CD4-positive, alpha-beta T cell (primary cell): ENCODE measurements around the gene ITGA5. TPM values are rescaled to one million over a fixed set of nuclear protein-coding genes. Genes with fewer than 3 reads are reported as not detected.
A peak's percentile ranks its signal among the peaks of the same experiment; 100 is the strongest.

ENCODE experiments used
- ATAC-seq: fragments of 200-7000 bp; cut with Tn5 transposase; one replicate; pipeline ENCODE4 v1.10.0; 2022; ENCODE audit warnings: mild to moderate bottlenecking; ENCODE audit not compliant: poor library complexity
- CTCF ChIA-PET: fragments of 350-600 bp; sonication (Branson Sonifier 250); formaldehyde crosslinking; loops from one replicate; lab custom pipeline; 2021; ENCODE audit warnings: antibody characterized with exemption, inconsistent platforms; lab: Charles Lee
- POLR2A ChIA-PET: fragments of 350-600 bp; sonication (Branson Sonifier 250); formaldehyde crosslinking; loops from one replicate; lab custom pipeline; 2021; ENCODE audit warnings: antibody characterized with exemption, inconsistent platforms; lab: Charles Lee
- DNase-seq, 14 experiments: peaks; one replicate each; pipeline ENCODE4 v3.0.0-alpha.2; 2013 to 2020; ENCODE audit warnings: mixed read lengths in 2 of 14
- H3K27ac ChIP-seq, 2 donors: one replicate each; pipeline versions ENCODE4 v1.5.1 to v1.7.0; 2013; ENCODE audit warnings: low read length in 2 of 2, low read depth in 1 of 2, mild to moderate bottlenecking in 1 of 2
- H3K27me3 ChIP-seq, 2 experiments: 1 replicate in 1 of 2; 2 replicates in 1 of 2; pipeline versions ENCODE4 v1.6.1 to v1.7.0; 2013; ENCODE audit warnings: low read length in 2 of 2, control low read depth in 1 of 2, mild to moderate bottlenecking in 1 of 2, moderate library complexity in 1 of 2; ENCODE audit not compliant: insufficient read depth in 2 of 2, control insufficient read depth in 1 of 2
- H3K36me3 ChIP-seq: one replicate; pipeline ENCODE4 v1.6.1; 2013; ENCODE audit warnings: low read length, control low read depth; ENCODE audit not compliant: insufficient read depth
- H3K4me1 ChIP-seq: one replicate; pipeline ENCODE4 v1.6.1; 2013; ENCODE audit warnings: low read length, control low read depth; ENCODE audit not compliant: insufficient read depth
- H3K4me3 ChIP-seq: one replicate; pipeline ENCODE4 v1.5.1; 2013; ENCODE audit warnings: mild to moderate bottlenecking, low read length, moderate library complexity
- H3K9me3 ChIP-seq, 2 experiments: 1 replicate in 1 of 2; 2 replicates in 1 of 2; pipeline versions ENCODE4 v1.6.1 to v1.7.0; 2013; ENCODE audit warnings: low read length in 2 of 2, mild to moderate bottlenecking in 2 of 2, control low read depth in 1 of 2, moderate library complexity in 1 of 2; ENCODE audit not compliant: control insufficient read depth in 1 of 2, insufficient read depth in 1 of 2
- H3K27ac Mint-ChIP-seq: one replicate; pipeline ENCODE4 v1.8.0; 2020; ENCODE audit warnings: mixed read lengths
- H3K27me3 Mint-ChIP-seq: one replicate; pipeline ENCODE4 v1.8.0; 2021; ENCODE audit warnings: mixed read lengths
- H3K36me3 Mint-ChIP-seq: one replicate; pipeline ENCODE4 v1.8.0; 2021; ENCODE audit warnings: low read depth, mixed read lengths
- H3K4me1 Mint-ChIP-seq: one replicate; pipeline ENCODE4 v1.8.0; 2021; ENCODE audit warnings: low read depth, mixed read lengths
- H3K4me3 Mint-ChIP-seq: one replicate; pipeline ENCODE4 v1.8.0; 2020; ENCODE audit warnings: mild to moderate bottlenecking, mixed read lengths
- H3K9me3 Mint-ChIP-seq: one replicate; pipeline ENCODE4 v1.8.0; 2020; ENCODE audit warnings: mixed read lengths
- intact Hi-C, 2 experiments: fragments of 100-400 bp; cut with DNase I in 1 of 2; cut with micrococcal nuclease in 1 of 2; formaldehyde crosslinking; loops; one replicate each; pipeline versions ENCODE4 v1.15.1 to v1.9.0; 2023 to 2025; cut with DNase I, micrococcal nuclease
- total RNA-seq, 174 experiments: library from RNA in 2 of 174; stranded (reverse) in 2 of 174; gene quantifications; one replicate each; pipeline ENCODE4 v1.2.3 and lab custom pipeline; 2021 to 2026
- TF ChIP-seq, protein P1 (sequence below): fragments of 200-600 bp; IDR thresholded peaks from one replicate; pipeline ENCODE4 v1.8.0; 2022; ENCODE audit warnings: antibody characterized with exemption, mild to moderate bottlenecking

The ITGA5 gene
- total RNA-seq, 2 experiments from 2014 or later, result 143 to 159 TPM

DNA sequence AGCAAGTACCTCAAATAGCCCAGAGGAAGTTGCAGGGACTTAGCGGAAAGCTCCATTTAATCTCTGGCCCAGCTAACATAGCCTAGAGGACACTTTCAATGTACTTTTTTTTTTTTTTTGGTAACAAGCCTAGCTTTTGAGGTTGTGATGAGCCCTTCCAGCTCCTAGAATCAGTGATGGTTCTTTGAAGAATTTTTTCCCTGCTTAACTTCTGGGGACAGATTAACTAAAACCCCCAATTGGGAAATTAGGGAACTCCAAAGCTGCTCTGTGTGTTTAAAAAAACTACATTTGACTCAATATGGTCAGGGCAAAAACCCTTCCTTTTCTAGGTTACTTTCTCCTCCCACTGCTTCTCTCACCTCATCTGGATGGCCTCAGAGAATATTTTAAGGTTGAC, 23.9 kb upstream of the ITGA5 start:
- no peak overlapping the region for H3K4me3 Mint-ChIP-seq
- CTCF ChIA-PET, result interaction anchor here (1.4 kb wide), 1 partner anchor 44 kb away, joined by 17 read pairs; no protein-coding TSS in a partner anchor

DNA sequence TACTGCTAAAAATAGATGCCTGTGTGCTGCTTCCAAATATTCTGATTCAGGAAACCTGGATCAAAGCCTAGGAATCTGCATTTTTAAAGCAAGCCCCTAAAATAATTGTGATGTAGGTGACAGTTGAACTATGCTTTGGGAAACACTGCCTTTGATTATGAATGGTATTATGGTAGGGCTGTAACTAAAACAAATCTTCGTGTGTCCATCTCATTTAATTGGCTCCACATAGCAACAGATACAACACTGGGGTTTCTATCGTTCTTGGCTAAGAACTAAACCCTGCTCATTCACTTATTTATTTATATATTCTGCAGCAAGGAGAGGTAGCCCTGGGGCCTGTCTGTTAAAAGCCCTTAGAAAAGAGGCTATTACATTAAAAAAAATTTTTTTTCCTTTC, 23.0 kb upstream of the ITGA5 start:
- Histone ChIP-seq H3K27me3 (no peaks in the 10 kb centered on the region), H3K4me3 (no peak overlapping the region), H3K36me3 (no peaks in the 10 kb centered on the region), H3K27ac (no peak overlapping the region), H3K9me3 (no peaks in the 10 kb centered on the region), H3K4me1 (peaks cover 4% of the 10 kb centered on the region)
- TF ChIP-seq, protein P1, sequence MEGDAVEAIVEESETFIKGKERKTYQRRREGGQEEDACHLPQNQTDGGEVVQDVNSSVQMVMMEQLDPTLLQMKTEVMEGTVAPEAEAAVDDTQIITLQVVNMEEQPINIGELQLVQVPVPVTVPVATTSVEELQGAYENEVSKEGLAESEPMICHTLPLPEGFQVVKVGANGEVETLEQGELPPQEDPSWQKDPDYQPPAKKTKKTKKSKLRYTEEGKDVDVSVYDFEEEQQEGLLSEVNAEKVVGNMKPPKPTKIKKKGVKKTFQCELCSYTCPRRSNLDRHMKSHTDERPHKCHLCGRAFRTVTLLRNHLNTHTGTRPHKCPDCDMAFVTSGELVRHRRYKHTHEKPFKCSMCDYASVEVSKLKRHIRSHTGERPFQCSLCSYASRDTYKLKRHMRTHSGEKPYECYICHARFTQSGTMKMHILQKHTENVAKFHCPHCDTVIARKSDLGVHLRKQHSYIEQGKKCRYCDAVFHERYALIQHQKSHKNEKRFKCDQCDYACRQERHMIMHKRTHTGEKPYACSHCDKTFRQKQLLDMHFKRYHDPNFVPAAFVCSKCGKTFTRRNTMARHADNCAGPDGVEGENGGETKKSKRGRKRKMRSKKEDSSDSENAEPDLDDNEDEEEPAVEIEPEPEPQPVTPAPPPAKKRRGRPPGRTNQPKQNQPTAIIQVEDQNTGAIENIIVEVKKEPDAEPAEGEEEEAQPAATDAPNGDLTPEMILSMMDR, result no peak
- no peak for DNase-seq
- no peak for ATAC-seq
- H3K4me1 Mint-ChIP-seq, result peaks cover 5% of the 10 kb centered on the region
- CTCF ChIA-PET, result interaction anchor here (1.4 kb wide), 1 partner anchor 43 kb away, joined by 17 read pairs; no protein-coding TSS in a partner anchor
- no peaks in the 10 kb centered on the region for H3K9me3 Mint-ChIP-seq
- H3K36me3 Mint-ChIP-seq, result no peaks in the 10 kb centered on the region
- no peak overlapping the region for H3K4me3 Mint-ChIP-seq
- intact Hi-C loops, result loop anchor here in 1 of 2 experiments (5.0 kb wide), 1 partner anchor 155 kb away; no protein-coding TSS in a partner anchor
- no peak overlapping the region for H3K27ac Mint-ChIP-seq
- POLR2A ChIA-PET, result no interaction called here
- H3K27me3 Mint-ChIP-seq, result peaks cover 6% of the 10 kb centered on the region

More for the DNA sequence above, 23.9 kb upstream of the ITGA5 start:
- Histone ChIP-seq H3K4me3 (no peak overlapping the region), H3K27me3 (no peaks in the 10 kb centered on the region), H3K27ac (no peak overlapping the region), H3K4me1 (peaks cover 4% of the 10 kb centered on the region), H3K9me3 (no peaks in the 10 kb centered on the region), H3K36me3 (no peaks in the 10 kb centered on the region)
- H3K4me1 Mint-ChIP-seq, result peaks cover 5% of the 10 kb centered on the region
- POLR2A ChIA-PET, result interaction anchor here (0.7 to 1.9 kb wide), 2 partner anchors 12 to 43 kb away, joined by 3 to 7 read pairs; no protein-coding TSS in a partner anchor
- intact Hi-C loops, result loop anchor here in 1 of 2 experiments (5.0 kb wide), 1 partner anchor 156 kb away; no protein-coding TSS in a partner anchor
- no peaks in the 10 kb centered on the region for H3K9me3 Mint-ChIP-seq
- peaks cover 6% of the 10 kb centered on the region for H3K27me3 Mint-ChIP-seq
- DNase-seq (no peak), ATAC-seq (no peak)
- no peak overlapping the region for H3K27ac Mint-ChIP-seq
- H3K36me3 Mint-ChIP-seq, result no peaks in the 10 kb centered on the region
- TF ChIP-seq, protein P1, result no peak

DNA sequence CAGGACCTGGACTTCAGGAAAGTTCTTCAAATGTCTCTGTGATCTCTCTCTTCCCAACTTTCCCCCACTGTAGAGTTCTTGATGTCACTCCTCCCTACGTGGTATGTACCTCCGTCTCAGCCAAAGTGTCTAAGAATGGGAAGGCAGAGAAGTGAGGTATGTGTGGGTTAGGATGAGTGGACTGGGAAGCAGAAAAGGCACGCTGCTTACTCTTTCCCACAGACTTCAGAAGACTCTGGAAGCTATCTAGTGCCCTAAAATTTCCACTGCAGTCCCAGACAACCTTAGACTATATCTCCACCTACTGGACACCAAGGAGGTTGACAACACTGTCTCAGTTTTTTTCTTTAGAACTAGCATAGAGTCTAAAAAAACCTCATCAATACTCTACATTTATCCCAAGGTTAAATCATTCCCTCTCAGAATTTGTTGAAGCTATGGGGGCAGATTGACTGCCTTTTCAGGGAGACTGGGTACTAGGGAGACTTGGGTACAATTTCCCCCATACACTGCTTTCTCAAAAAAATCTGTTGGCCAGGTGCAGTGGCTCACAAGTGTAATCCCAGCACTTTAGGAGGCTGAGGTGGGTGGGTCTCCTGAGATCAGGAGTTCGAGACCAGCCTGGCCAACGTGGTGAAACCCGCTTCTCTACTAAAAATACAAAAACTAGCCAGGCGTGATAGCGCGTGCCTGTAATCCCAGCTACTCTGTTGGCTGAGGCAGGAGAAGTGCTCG, 20.6 kb upstream of the ITGA5 start:
- H3K9me3 Mint-ChIP-seq, result no peaks in the 10 kb centered on the region
- ChIA-PET CTCF (interaction anchor here (0.6 to 6.3 kb wide), 18 partner anchors 12 to 71 kb away, joined by 3 to 153 read pairs (median 4); partner anchors contain the start of genes ITGA5 and NCKAP1L), POLR2A (interaction anchor here (1.8 to 5.3 kb wide), 2 partner anchors 26 to 41 kb away, joined by 6 to 61 read pairs; no protein-coding TSS in a partner anchor)
- ATAC-seq (peak; percentile 97), DNase-seq (peak in 3 of 14 experiments; percentile 61 to 76 (median 75))
- no peaks in the 10 kb centered on the region for H3K27me3 ChIP-seq
- intact Hi-C loops, result loop anchor here (1.0 to 5.0 kb wide), 2 partner anchors 40 to 152 kb away; no protein-coding TSS in a partner anchor
- no peaks in the 10 kb centered on the region for H3K36me3 ChIP-seq
- H3K27ac ChIP-seq, result no peak overlapping the region
- peaks cover 6% of the 10 kb centered on the region for H3K27me3 Mint-ChIP-seq
- H3K4me1 Mint-ChIP-seq, result peaks cover 5% of the 10 kb centered on the region
- H3K4me3 ChIP-seq, result no peak overlapping the region
- H3K4me1 ChIP-seq, result peaks cover 4% of the 10 kb centered on the region
- no peaks in the 10 kb centered on the region for H3K9me3 ChIP-seq
- no peak overlapping the region for H3K27ac Mint-ChIP-seq
- no peak overlapping the region for H3K4me3 Mint-ChIP-seq
- TF ChIP-seq, protein P1, result peak; percentile 87
- no peaks in the 10 kb centered on the region for H3K36me3 Mint-ChIP-seq
